Thyroid gland (tissue), 4 donors: ENCODE measurements around the gene SLC29A2.

ENCODE experiments used
- CTCF ChIP-seq, 6 experiments: fragments of 200-600 bp in 3 of 6; fragments of 450-650 bp in 3 of 6; sonication (generic) in 3 of 6; IDR thresholded peaks; one replicate each; pipeline ENCODE4 v1.5.1; 2016 to 2019; ENCODE audit warnings: antibody characterized with exemption in 6 of 6, mild to moderate bottlenecking in 2 of 6, inconsistent platforms in 1 of 6, moderate library complexity in 1 of 6
- POLR2A ChIP-seq, 2 donors: fragments of 450-650 bp; IDR thresholded peaks; one replicate each; pipeline ENCODE4 v1.6.1; 2017; ENCODE audit warnings: antibody characterized with exemption in 2 of 2, mild to moderate bottlenecking in 2 of 2, moderate library complexity in 1 of 2

- no peak for TF ChIP-seq CTCF (IDR thresholded peaks at IDR 0.05)
- TF ChIP-seq POLR2A (IDR thresholded peaks at IDR 0.05) = no peak
These were observed 37.7 kb upstream of the SLC29A2 start for GRCh38 chr11:66409226-66409625.
